Astrocyte (in vitro differentiated cells and primary cell): ENCODE measurements around the gene OXNAD1. TPM values are rescaled to one million over a fixed set of nuclear protein-coding genes. Genes with fewer than 3 reads are reported as not detected.

Source experiments
- DNase-seq: peaks from one replicate; pipeline ENCODE4 v3.0.0-alpha.2; 2010; ENCODE audit warnings: low read depth
- FAIRE-seq: peaks from 2 replicates; lab custom pipeline; 2011; peaks lifted over from hg19 to GRCh38; lab: Jason Lieb, UNC
- H2AFZ ChIP-seq: 2 replicates; pipeline ENCODE4 v1.6.0; 2012; ENCODE audit warnings: low read depth, low read length, inconsistent platforms
- H3K27ac ChIP-seq: 2 replicates; pipeline ENCODE4 v1.5.1; 2011; ENCODE audit warnings: low read depth, low read length, inconsistent platforms
- H3K27me3 ChIP-seq: 2 replicates; pipeline ENCODE4 v1.6.0; 2011; ENCODE audit warnings: low read length, inconsistent platforms; ENCODE audit not compliant: insufficient read depth
- H3K36me3 ChIP-seq: 2 replicates; pipeline ENCODE4 v1.5.1; 2011; ENCODE audit warnings: low read length, inconsistent platforms; ENCODE audit not compliant: insufficient read depth
- H3K4me1 ChIP-seq: 2 replicates; pipeline ENCODE4 v1.5.1; 2011; ENCODE audit warnings: low read length, inconsistent platforms; ENCODE audit not compliant: insufficient read depth
- H3K4me2 ChIP-seq: 2 replicates; pipeline ENCODE4 v1.6.0; 2012; ENCODE audit warnings: low read length, inconsistent platforms
- H3K4me3 ChIP-seq: 2 replicates; pipeline ENCODE4 v1.5.1; 2011; ENCODE audit warnings: low read depth, mild to moderate bottlenecking, low read length, inconsistent platforms; ENCODE audit not compliant: insufficient read depth
- H3K79me2 ChIP-seq: 2 replicates; pipeline ENCODE4 v1.6.0; 2012; ENCODE audit warnings: mild to moderate bottlenecking, low read length, inconsistent platforms; ENCODE audit not compliant: insufficient read depth
- H3K9ac ChIP-seq: 2 replicates; pipeline ENCODE4 v1.6.0; 2012; ENCODE audit warnings: mild to moderate bottlenecking, low read length, inconsistent platforms
- H3K9me3 ChIP-seq: 2 replicates; pipeline ENCODE4 v1.5.1; 2012; ENCODE audit warnings: low read depth, mild to moderate bottlenecking, low read length, inconsistent platforms; ENCODE audit not compliant: insufficient read depth
- H4K20me1 ChIP-seq: 2 replicates; pipeline ENCODE4 v1.6.0; 2012; ENCODE audit warnings: low read length, inconsistent platforms; ENCODE audit not compliant: insufficient read depth
- H3K27ac Mint-ChIP-seq: one replicate; pipeline ENCODE4 v1.8.0; 2021; ENCODE audit warnings: mild to moderate bottlenecking, mixed read lengths; ENCODE audit not compliant: unreplicated experiment
- H3K27me3 Mint-ChIP-seq: one replicate; pipeline ENCODE4 v1.8.0; 2021; ENCODE audit warnings: low read depth, mixed read lengths; ENCODE audit not compliant: unreplicated experiment
- H3K36me3 Mint-ChIP-seq: one replicate; pipeline ENCODE4 v1.8.0; 2021; ENCODE audit warnings: low read depth, mixed read lengths; ENCODE audit not compliant: unreplicated experiment
- H3K4me1 Mint-ChIP-seq: one replicate; pipeline ENCODE4 v1.8.0; 2021; ENCODE audit warnings: low read depth, mixed read lengths; ENCODE audit not compliant: unreplicated experiment
- H3K4me3 Mint-ChIP-seq: one replicate; pipeline ENCODE4 v1.8.0; 2021; ENCODE audit warnings: mild to moderate bottlenecking, moderate library complexity, mixed read lengths; ENCODE audit not compliant: unreplicated experiment
- H3K9me3 Mint-ChIP-seq: one replicate; pipeline ENCODE4 v1.8.0; 2021; ENCODE audit warnings: mild to moderate bottlenecking, mixed read lengths; ENCODE audit not compliant: unreplicated experiment
- CTCF ChIP-seq: IDR thresholded peaks from 2 replicates; pipeline ENCODE4 v1.5.1; 2011; ENCODE audit warnings: low read depth, mild to moderate bottlenecking, inconsistent platforms, low read length, moderate library complexity; ENCODE audit not compliant: insufficient read depth
- EZH2 ChIP-seq: IDR thresholded peaks from 2 replicates; pipeline ENCODE4 v1.6.1; 2012; ENCODE audit warnings: mild to moderate bottlenecking, low read length, inconsistent platforms; ENCODE audit not compliant: insufficient read depth
- total RNA-seq: library from RNA; stranded (reverse); gene quantifications from 2 replicates; pipeline ENCODE4 v1.2.1, GENCODE V29; 2021

OXNAD1 gene
- total RNA-seq, 1 donor from 2014 or later = 10.5 TPM

- no peaks in the 10 kb centered on the region for H3K36me3 ChIP-seq
- H2AFZ ChIP-seq = no peak overlapping the region
- Mint-ChIP-seq H3K27ac (no peak overlapping the region), H3K27me3 (no peaks in the 10 kb centered on the region), H3K4me1 (peaks cover 21% of the 10 kb centered on the region), H3K36me3 (no peaks in the 10 kb centered on the region), H3K4me3 (no peak overlapping the region), H3K9me3 (no peaks in the 10 kb centered on the region)
- FAIRE-seq (no peak), DNase-seq (no peak)
- H3K79me2 ChIP-seq = no peaks in the 10 kb centered on the region
- peaks cover 8% of the 10 kb centered on the region for H4K20me1 ChIP-seq
- no peak overlapping the region for H3K4me3 ChIP-seq
- no peaks in the 10 kb centered on the region for H3K9me3 ChIP-seq
- no peak for TF ChIP-seq CTCF
- TF ChIP-seq EZH2 = no peak
- no peaks in the 10 kb centered on the region for H3K27me3 ChIP-seq
- no peak overlapping the region for H3K4me2 ChIP-seq
- no peaks in the 10 kb centered on the region for H3K4me1 ChIP-seq
- no peak overlapping the region for H3K27ac ChIP-seq
- no peak overlapping the region for H3K9ac ChIP-seq
These were observed 21.9 kb downstream of the OXNAD1 start for GRCh38 chr3:16286751-16287543.

GRCh38 chr3:16288664-16289063 is 23.7 kb downstream of the OXNAD1 start:
- no peaks in the 10 kb centered on the region for H3K9me3 ChIP-seq
- DNase-seq = no peak
- H3K4me3 ChIP-seq = no peak overlapping the region
- H4K20me1 ChIP-seq = peaks cover 8% of the 10 kb centered on the region
- no peaks in the 10 kb centered on the region for H3K27me3 Mint-ChIP-seq
- no peak overlapping the region for H3K27ac ChIP-seq
- no peaks in the 10 kb centered on the region for H3K4me1 ChIP-seq
- no peaks in the 10 kb centered on the region for H3K9me3 Mint-ChIP-seq
- peaks cover 21% of the 10 kb centered on the region for H3K4me1 Mint-ChIP-seq
- no peak overlapping the region for H2AFZ ChIP-seq
- H3K36me3 Mint-ChIP-seq = peaks cover 2% of the 10 kb centered on the region
- no peaks in the 10 kb centered on the region for H3K27me3 ChIP-seq
- H3K36me3 ChIP-seq = peaks cover 3% of the 10 kb centered on the region
- H3K4me3 Mint-ChIP-seq = no peak overlapping the region
- H3K9ac ChIP-seq = no peak overlapping the region
- TF ChIP-seq EZH2 (no peak), CTCF (no peak)
- FAIRE-seq = no peak
- no peak overlapping the region for H3K27ac Mint-ChIP-seq
- no peak overlapping the region for H3K4me2 ChIP-seq
- H3K79me2 ChIP-seq = no peaks in the 10 kb centered on the region
